Suprapubic skin (tissue), 4 donors: ENCODE measurements around the gene CEACAM21.

Experiments
- CTCF ChIP-seq, 2 donors: fragments of 200-600 bp in 1 of 2; fragments of 450-650 bp in 1 of 2; sonication (generic) in 1 of 2; IDR thresholded peaks; one replicate each; pipeline ENCODE4 v1.5.1; 2016 to 2019; ENCODE audit warnings: antibody characterized with exemption in 2 of 2, mild to moderate bottlenecking in 1 of 2, moderate library complexity in 1 of 2
- POLR2A ChIP-seq, 2 donors: fragments of 450-650 bp; IDR thresholded peaks; one replicate each; pipeline ENCODE4 v1.6.1; 2017; ENCODE audit warnings: antibody characterized with exemption in 2 of 2, mild to moderate bottlenecking in 2 of 2, moderate library complexity in 2 of 2
- POLR2AphosphoS5 ChIP-seq, 3 donors: sonication (generic); formaldehyde crosslinking; IDR thresholded peaks; one replicate each; pipeline ENCODE4 v1.6.1; 2017; ENCODE audit warnings: antibody characterized with exemption in 3 of 3

- no peak for TF ChIP-seq CTCF (IDR thresholded peaks at IDR 0.05)
- TF ChIP-seq POLR2AphosphoS5 (IDR thresholded peaks at IDR 0.05), result no peak
- no peak for TF ChIP-seq POLR2A (IDR thresholded peaks at IDR 0.05)
Observed at GRCh38 chr19:41620171-41620570, 44.2 kb downstream of the CEACAM21 start.
